Measurements from ENCODE around the gene GNG14. TPM values are rescaled to one million over a fixed set of nuclear protein-coding genes. Genes with fewer than 3 reads are reported as not detected.

GNG14 gene
- total and polyA plus RNA-seq, 2 of the 13 experiments (the other 11 are each of a cell fraction or from before 2014, with no cell fraction given), result not detected

DNA sequence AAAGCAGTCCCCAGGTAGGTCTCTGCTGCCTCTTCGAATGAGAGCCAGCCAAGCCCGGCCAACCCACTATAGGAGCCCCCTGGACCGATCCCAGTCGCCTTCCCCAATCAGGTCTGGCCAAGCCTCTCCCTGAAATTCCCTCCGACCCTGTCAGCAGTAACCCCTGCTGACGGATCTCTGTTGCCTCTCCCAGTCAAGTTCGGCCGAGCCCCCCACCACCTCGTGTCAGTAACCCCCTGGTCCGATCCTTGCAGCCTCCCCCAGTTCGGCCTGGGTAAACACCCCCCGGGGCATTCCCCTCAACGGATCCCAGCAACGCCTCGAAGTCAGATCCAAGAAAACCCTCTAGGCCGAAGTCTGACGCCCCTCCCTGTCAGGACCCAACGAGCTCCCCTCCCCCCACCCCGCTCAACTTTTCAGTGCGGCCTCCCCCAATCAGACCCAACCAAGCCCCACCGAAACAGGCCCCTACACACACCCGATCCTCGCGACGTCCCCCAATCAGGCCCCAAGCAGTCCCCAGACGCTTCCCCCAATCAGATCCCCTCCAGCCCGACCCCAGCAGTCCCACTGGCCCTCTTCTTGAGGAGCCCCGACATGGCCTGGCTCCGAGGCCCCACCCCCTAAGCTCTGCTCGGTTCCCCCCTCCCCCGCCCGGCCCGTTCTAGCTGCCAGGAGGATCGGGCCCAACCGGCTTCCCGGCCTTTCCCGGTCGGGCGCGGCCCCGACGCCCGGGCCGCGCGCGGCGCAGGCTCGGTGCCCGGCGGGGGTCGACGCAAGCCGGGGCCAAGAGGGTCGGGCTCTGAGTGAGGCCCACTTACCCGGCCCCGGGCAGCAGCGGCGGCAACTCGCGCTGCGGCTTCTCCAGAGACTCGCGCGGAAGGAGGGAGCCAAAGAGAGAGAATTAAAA is 34.1 kb downstream of the GNG14 start:
- Histone ChIP-seq H3K4me2 (ENCODE audit: low read depth, low read length) (peak overlapping the region; percentile 90), H3K9me3 (ENCODE audit: low read length) (no peaks in the 10 kb centered on the region), H3K79me2 (ENCODE audit: insufficient read depth, low read length) (peaks cover 57% of the 10 kb centered on the region), H4K20me1 (ENCODE audit: insufficient read depth, low read length) (no peaks in the 10 kb centered on the region), H3K9ac (ENCODE audit: insufficient read depth, low read depth, low read length) (peak overlapping the region; percentile 87), H3K27ac (ENCODE audit: extremely low read length, insufficient read depth, low read length) (peak overlapping the region; percentile 77), H3K4me3 (replicated peaks in 1 of 3; ENCODE audit: insufficient read depth in 1 of 3, low read depth in 2 of 3, low read length in 3 of 3) (peak overlapping the region; percentile 92 to 96 (median 93)), H2AFZ (ENCODE audit: low read length) (no peak overlapping the region), H3K36me3 (replicated peaks in 1 of 2; ENCODE audit: control insufficient read depth in 1 of 2, insufficient read depth in 2 of 2, low read length in 2 of 2) (peaks cover 2 to 18% of the 10 kb centered on the region in 2 experiments), H3K27me3 (ENCODE audit: control insufficient read depth in 1 of 2, insufficient read depth in 2 of 2, low read length in 2 of 2) (no peaks in the 10 kb centered on the region; a peak in 1 of 5 replicates), H3K4me1 (ENCODE audit: insufficient read depth, low read length) (peaks cover 17% of the 10 kb centered on the region)
- ATAC-seq (peak; percentile 67), FAIRE-seq (no peak), DNase-seq (ENCODE audit: low spot score) (peak; percentile 52)
- CTCF ChIA-PET (ENCODE audit: low intra/inter-chr PET ratio, low total read pairs), result no interaction called here
- WGBS (ENCODE audit: low lambda C conversion rate), result 2% methylated on average over 27 of the region's 65 CpGs
- in situ Hi-C loops (cut with HindIII; ENCODE audit: extremely low pct_ligation_motif_present, low pct_unique_long_range_greater_than_20kb) (no loop called here), intact Hi-C loops (cut with micrococcal nuclease; ENCODE audit: unreplicated experiment) (loop anchor here (1.0 kb wide), 1 partner anchor 15 kb away; the partner anchor contains the start of gene GET3)
- POLR2A ChIA-PET, result interaction anchor here (0.6 to 4.8 kb wide), 13 partner anchors 11 to 169 kb away, joined by 3 to 51 read pairs (median 6); partner anchors contain the start of genes FBXW9, GET3, JUNB and RNASEH2A
- no TSS peak for BruUV-seq (replicated peaks)
- TF ChIP-seq, protein P1, sequence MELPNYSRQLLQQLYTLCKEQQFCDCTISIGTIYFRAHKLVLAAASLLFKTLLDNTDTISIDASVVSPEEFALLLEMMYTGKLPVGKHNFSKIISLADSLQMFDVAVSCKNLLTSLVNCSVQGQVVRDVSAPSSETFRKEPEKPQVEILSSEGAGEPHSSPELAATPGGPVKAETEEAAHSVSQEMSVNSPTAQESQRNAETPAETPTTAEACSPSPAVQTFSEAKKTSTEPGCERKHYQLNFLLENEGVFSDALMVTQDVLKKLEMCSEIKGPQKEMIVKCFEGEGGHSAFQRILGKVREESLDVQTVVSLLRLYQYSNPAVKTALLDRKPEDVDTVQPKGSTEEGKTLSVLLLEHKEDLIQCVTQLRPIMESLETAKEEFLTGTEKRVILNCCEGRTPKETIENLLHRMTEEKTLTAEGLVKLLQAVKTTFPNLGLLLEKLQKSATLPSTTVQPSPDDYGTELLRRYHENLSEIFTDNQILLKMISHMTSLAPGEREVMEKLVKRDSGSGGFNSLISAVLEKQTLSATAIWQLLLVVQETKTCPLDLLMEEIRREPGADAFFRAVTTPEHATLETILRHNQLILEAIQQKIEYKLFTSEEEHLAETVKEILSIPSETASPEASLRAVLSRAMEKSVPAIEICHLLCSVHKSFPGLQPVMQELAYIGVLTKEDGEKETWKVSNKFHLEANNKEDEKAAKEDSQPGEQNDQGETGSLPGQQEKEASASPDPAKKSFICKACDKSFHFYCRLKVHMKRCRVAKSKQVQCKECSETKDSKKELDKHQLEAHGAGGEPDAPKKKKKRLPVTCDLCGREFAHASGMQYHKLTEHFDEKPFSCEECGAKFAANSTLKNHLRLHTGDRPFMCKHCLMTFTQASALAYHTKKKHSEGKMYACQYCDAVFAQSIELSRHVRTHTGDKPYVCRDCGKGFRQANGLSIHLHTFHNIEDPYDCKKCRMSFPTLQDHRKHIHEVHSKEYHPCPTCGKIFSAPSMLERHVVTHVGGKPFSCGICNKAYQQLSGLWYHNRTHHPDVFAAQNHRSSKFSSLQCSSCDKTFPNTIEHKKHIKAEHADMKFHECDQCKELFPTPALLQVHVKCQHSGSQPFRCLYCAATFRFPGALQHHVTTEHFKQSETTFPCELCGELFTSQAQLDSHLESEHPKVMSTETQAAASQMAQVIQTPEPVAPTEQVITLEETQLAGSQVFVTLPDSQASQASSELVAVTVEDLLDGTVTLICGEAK (IDR thresholded peaks at IDR 0.05), result no peak
- TF ChIP-seq, protein P1 (CRISPR knock-in tag; IDR thresholded peaks at IDR 0.05), result no peak
- TF ChIP-seq SAP130 (CRISPR knock-in tag; IDR thresholded peaks at IDR 0.05; ENCODE audit: low read depth), result peak; percentile 28; the same call in 1 of the 2 replicates
- peak in 1 of 2 experiments; percentile 49; a peak in 1 of 4 replicates for TF ChIP-seq POLR2A (IDR thresholded peaks at IDR 0.05; ENCODE audit: insufficient read depth in 1 of 2, low read depth in 2 of 2, low read length in 2 of 2)
- peak; percentile 64; the same call in 1 of the 2 replicates for TF ChIP-seq NCOA1 (CRISPR knock-in tag; IDR thresholded peaks at IDR 0.05)
- peak; percentile 37; the same call in 1 of the 2 replicates for TF ChIP-seq ZFX (CRISPR knock-in tag; IDR thresholded peaks at IDR 0.05; ENCODE audit: low read depth)
- peak; percentile 42; the same call in 1 of the 2 replicates for TF ChIP-seq PHF8 (CRISPR knock-in tag; IDR thresholded peaks at IDR 0.05)
- TF ChIP-seq, protein P2, sequence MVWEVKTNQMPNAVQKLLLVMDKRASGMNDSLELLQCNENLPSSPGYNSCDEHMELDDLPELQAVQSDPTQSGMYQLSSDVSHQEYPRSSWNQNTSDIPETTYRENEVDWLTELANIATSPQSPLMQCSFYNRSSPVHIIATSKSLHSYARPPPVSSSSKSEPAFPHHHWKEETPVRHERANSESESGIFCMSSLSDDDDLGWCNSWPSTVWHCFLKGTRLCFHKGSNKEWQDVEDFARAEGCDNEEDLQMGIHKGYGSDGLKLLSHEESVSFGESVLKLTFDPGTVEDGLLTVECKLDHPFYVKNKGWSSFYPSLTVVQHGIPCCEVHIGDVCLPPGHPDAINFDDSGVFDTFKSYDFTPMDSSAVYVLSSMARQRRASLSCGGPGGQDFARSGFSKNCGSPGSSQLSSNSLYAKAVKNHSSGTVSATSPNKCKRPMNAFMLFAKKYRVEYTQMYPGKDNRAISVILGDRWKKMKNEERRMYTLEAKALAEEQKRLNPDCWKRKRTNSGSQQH (CRISPR knock-in tag; IDR thresholded peaks at IDR 0.05; ENCODE audit: low read depth), result 0 out of 2 replicates have a peak, but pooled peaks have one; percentile 43
- TF ChIP-seq RFXAP (CRISPR knock-in tag; IDR thresholded peaks at IDR 0.05; ENCODE audit: borderline replicate concordance), result no peak
